H9 (cell line): Measurements from ENCODE around the gene INSYN2B. TPM values are rescaled to one million over a fixed set of nuclear protein-coding genes. Genes with fewer than 3 reads are reported as not detected.

Experiments
- DNase-seq: peaks from one replicate; pipeline ENCODE4 v3.0.0-alpha.2; 2017
- H2AFZ ChIP-seq: one replicate; pipeline ENCODE4 v1.6.1; 2013; ENCODE audit warnings: mild to moderate bottlenecking, low read length, control low read depth, moderate library complexity
- H2AK5ac ChIP-seq: 2 replicates; pipeline ENCODE4 v1.6.1; 2013; ENCODE audit warnings: low read length, control low read depth, mixed read lengths; ENCODE audit not compliant: insufficient read length
- H2BK120ac ChIP-seq: one replicate; pipeline ENCODE4 v1.6.1; 2013; ENCODE audit warnings: low read depth, mild to moderate bottlenecking, low read length, control low read depth, inconsistent platforms; ENCODE audit not compliant: poor library complexity, severe bottlenecking
- H2BK12ac ChIP-seq: 2 replicates; pipeline ENCODE4 v1.6.1; 2013; ENCODE audit warnings: low read length, control low read depth, mixed read lengths, low read depth; ENCODE audit not compliant: insufficient read length
- H2BK15ac ChIP-seq: 2 replicates; pipeline ENCODE4 v1.6.1; 2013; ENCODE audit warnings: low read depth, low read length, control low read depth
- H2BK20ac ChIP-seq: one replicate; pipeline ENCODE4 v1.6.1; 2013; ENCODE audit warnings: low read depth, mild to moderate bottlenecking, low read length, control low read depth, inconsistent platforms; ENCODE audit not compliant: poor library complexity, severe bottlenecking
- H2BK5ac ChIP-seq: 2 replicates; pipeline ENCODE4 v1.6.1; 2013; ENCODE audit warnings: low read length, control low read depth, mixed read lengths; ENCODE audit not compliant: insufficient read length
- H3K14ac ChIP-seq: 2 replicates; pipeline ENCODE4 v1.6.1; 2013; ENCODE audit warnings: low read length, control low read depth; ENCODE audit not compliant: insufficient read depth
- H3K18ac ChIP-seq: 2 replicates; pipeline ENCODE4 v1.6.1; 2013; ENCODE audit warnings: low read depth, mild to moderate bottlenecking, mixed read lengths, low read length, control low read depth; ENCODE audit not compliant: insufficient read length
- H3K23ac ChIP-seq: 2 replicates; pipeline ENCODE4 v1.6.1; 2013; ENCODE audit warnings: low read length, control low read depth, mixed read lengths, low read depth; ENCODE audit not compliant: insufficient read length
- H3K23me2 ChIP-seq: 2 replicates; pipeline ENCODE4 v1.6.1; 2013; ENCODE audit warnings: low read depth, mild to moderate bottlenecking, mixed read lengths, low read length, control low read depth; ENCODE audit not compliant: insufficient read length, poor library complexity, severe bottlenecking
- H3K27ac ChIP-seq: 2 replicates; pipeline ENCODE4 v1.5.1; 2013; ENCODE audit warnings: low read length, control low read depth, mixed read lengths, low read depth; ENCODE audit not compliant: insufficient read length
- H3K27me3 ChIP-seq: 2 replicates; pipeline ENCODE4 v1.6.1; 2013; ENCODE audit warnings: low read length, control low read depth, inconsistent platforms; ENCODE audit not compliant: insufficient read depth
- H3K4ac ChIP-seq: 2 replicates; pipeline ENCODE4 v1.6.1; 2013; ENCODE audit warnings: low read depth, mild to moderate bottlenecking, control low read depth, inconsistent platforms, low read length, moderate library complexity
- H3K4me1 ChIP-seq: 2 replicates; pipeline ENCODE4 v1.6.1; 2013; ENCODE audit warnings: low read length, control low read depth, inconsistent platforms; ENCODE audit not compliant: insufficient read depth
- H3K4me2 ChIP-seq: 2 replicates; pipeline ENCODE4 v1.6.1; 2013; ENCODE audit warnings: low read length, control low read depth, mixed read lengths; ENCODE audit not compliant: insufficient read length, insufficient read depth
- H3K56ac ChIP-seq: 2 replicates; pipeline ENCODE4 v1.6.1; 2013; ENCODE audit warnings: low read depth, mild to moderate bottlenecking, mixed read lengths, low read length, control low read depth; ENCODE audit not compliant: insufficient read length
- H3K79me1 ChIP-seq: 2 replicates; pipeline ENCODE4 v1.6.1; 2013; ENCODE audit warnings: low read depth, mild to moderate bottlenecking, moderate library complexity, low read length, control low read depth, inconsistent platforms; ENCODE audit not compliant: insufficient read depth, poor library complexity, severe bottlenecking
- H3K79me2 ChIP-seq: 2 replicates; pipeline ENCODE4 v1.6.1; 2013; ENCODE audit warnings: low read length, control low read depth, inconsistent platforms; ENCODE audit not compliant: insufficient read depth
- H3K9ac ChIP-seq: 2 replicates; pipeline ENCODE4 v1.6.1; 2013; ENCODE audit warnings: low read length, control low read depth, mixed read lengths; ENCODE audit not compliant: insufficient read length; ENCODE audit errors: extremely low read depth
- H3K9me3 ChIP-seq: one replicate; pipeline ENCODE4 v1.6.1; 2013; ENCODE audit warnings: low read depth, low read length, inconsistent platforms; ENCODE audit not compliant: control insufficient read depth
- H3T11ph ChIP-seq: one replicate; pipeline ENCODE4 v1.6.1; 2013; ENCODE audit warnings: mild to moderate bottlenecking, low read length, control low read depth, inconsistent platforms
- H4K20me1 ChIP-seq: one replicate; pipeline ENCODE4 v1.6.1; 2013; ENCODE audit not compliant: control insufficient read depth, insufficient read length, insufficient read depth
- H4K5ac ChIP-seq: 2 replicates; pipeline ENCODE4 v1.6.1; 2013; ENCODE audit warnings: low read depth, mild to moderate bottlenecking, mixed read lengths, low read length, control low read depth; ENCODE audit not compliant: insufficient read length
- H4K8ac ChIP-seq: replicated peaks from 2 replicates; pipeline ENCODE4 v1.6.1; 2013; ENCODE audit warnings: low read length, control low read depth, mixed read lengths, low read depth; ENCODE audit not compliant: insufficient read length
- H4K91ac ChIP-seq: 2 replicates; pipeline ENCODE4 v1.6.1; 2013; ENCODE audit warnings: low read depth, mild to moderate bottlenecking, moderate library complexity, mixed read lengths, low read length, control low read depth; ENCODE audit not compliant: insufficient read length
- H3K27ac Mint-ChIP-seq, 3 experiments: 2 replicates in 2 of 3; 3 replicates in 1 of 3; pipeline ENCODE4 v1.8.0; 2020 to 2021; ENCODE audit warnings: mixed read lengths in 3 of 3, mild to moderate bottlenecking in 1 of 3, moderate library complexity in 1 of 3
- H3K27me3 Mint-ChIP-seq: 2 replicates; pipeline ENCODE4 v1.8.0; 2021; ENCODE audit warnings: low read depth, mild to moderate bottlenecking, moderate library complexity, mixed read lengths
- H3K36me3 Mint-ChIP-seq, 3 experiments: 2 replicates in 2 of 3; 3 replicates in 1 of 3; pipeline ENCODE4 v1.8.0; 2020 to 2021; ENCODE audit warnings: low read depth in 3 of 3, mixed read lengths in 3 of 3; ENCODE audit not compliant: insufficient read depth in 1 of 3
- H3K4me1 Mint-ChIP-seq, 2 experiments: 2 replicates each; pipeline ENCODE4 v1.8.0; 2020; ENCODE audit warnings: mixed read lengths in 2 of 2
- H3K4me3 Mint-ChIP-seq, 2 experiments: 2 replicates in 1 of 2; 3 replicates in 1 of 2; pipeline ENCODE4 v1.8.0; 2020 to 2021; ENCODE audit warnings: mild to moderate bottlenecking in 2 of 2, mixed read lengths in 2 of 2, moderate library complexity in 1 of 2
- H3K9me3 Mint-ChIP-seq, 2 experiments: 2 replicates in 1 of 2; 3 replicates in 1 of 2; pipeline ENCODE4 v1.8.0; 2020; ENCODE audit warnings: mild to moderate bottlenecking in 2 of 2, mixed read lengths in 2 of 2, moderate library complexity in 1 of 2
- CTCF ChIP-seq: fragments of 200-600 bp; sonication (generic); conservative IDR thresholded peaks from 3 replicates; pipeline ENCODE4 v1.8.0; 2021; ENCODE audit warnings: antibody characterized with exemption, mild to moderate bottlenecking
- WGBS: extraction: QIAGEN DNeasy Blood & Tissue Kit; methylation state at CpG from one replicate; pipeline ENCODE4 v1.1.7; 2013; ENCODE audit warnings: missing lambda C conversion rate, low lambda C conversion rate, mixed read lengths; ENCODE audit not compliant: insufficient read length; ENCODE audit errors: extremely low coverage; 5-methylcytosine and 5-hydroxymethylcytosine counted together
- total RNA-seq: library from RNA; stranded (reverse); gene quantifications from 2 replicates; pipeline ENCODE4 v1.2.1, GENCODE V29; 2021

INSYN2B gene
- total RNA-seq, 1 experiment from 2014 or later = not detected

GRCh38 chr5:169876386-169876785, 103.9 kb downstream of the INSYN2B start:
- no peak overlapping the region for H2AK5ac ChIP-seq
- no peak overlapping the region for H4K8ac ChIP-seq
- no peak overlapping the region for H3K56ac ChIP-seq
- no peaks in the 10 kb centered on the region for H3K27me3 ChIP-seq
- Mint-ChIP-seq H3K4me3 (no peak overlapping the region), H3K36me3 (no peaks in the 10 kb centered on the region), H3K27me3 (no peaks in the 10 kb centered on the region), H3K4me1 (peaks cover 5 to 6% of the 10 kb centered on the region in 2 experiments; a peak in 2 of 4 replicates), H3K27ac (no peak overlapping the region), H3K9me3 (no peaks in the 10 kb centered on the region; a peak in 1 of 5 replicates)
- H3K9me3 ChIP-seq = no peaks in the 10 kb centered on the region
- no peak overlapping the region for H2BK120ac ChIP-seq
- no peaks in the 10 kb centered on the region for H3K79me1 ChIP-seq
- no CpG with 5 or more reads among the region's 1 CpG for WGBS
- no peak overlapping the region for H3K27ac ChIP-seq
- no peak overlapping the region for H4K5ac ChIP-seq
- H3K4me2 ChIP-seq = no peak overlapping the region
- H2BK15ac ChIP-seq = no peak overlapping the region
- H3K14ac ChIP-seq = no peak overlapping the region
- no peaks in the 10 kb centered on the region for H4K20me1 ChIP-seq
- no peak overlapping the region for H2AFZ ChIP-seq
- no peak overlapping the region for H4K91ac ChIP-seq
- no peak for TF ChIP-seq CTCF
- no peak overlapping the region for H2BK5ac ChIP-seq
- H2BK12ac ChIP-seq = no peak overlapping the region
- no peak overlapping the region for H3K23ac ChIP-seq
- no peak overlapping the region for H2BK20ac ChIP-seq
- no peak overlapping the region for H3K9ac ChIP-seq
- no peaks in the 10 kb centered on the region for H3K23me2 ChIP-seq
- no peaks in the 10 kb centered on the region for H3K79me2 ChIP-seq
- H3K18ac ChIP-seq = no peak overlapping the region
- H3K4ac ChIP-seq = no peak overlapping the region
- H3K4me1 ChIP-seq = no peaks in the 10 kb centered on the region
- DNase-seq = no peak
- no peak overlapping the region for H3T11ph ChIP-seq
